GM08714 (cell line): ENCODE data around the gene CERS3.

Experiments used
- H3K4me3 ChIP-seq: fragments of 200-500 bp; sonication (Bioruptor generic); 2 replicates; pipeline ENCODE4 v1.5.1; 2014; ENCODE audit warnings: mild to moderate bottlenecking, low read length, inconsistent platforms
- ZNF274 ChIP-seq: IDR thresholded peaks from 2 replicates; pipeline ENCODE4 v1.6.1; 2012; ENCODE audit warnings: mild to moderate bottlenecking, low read depth, low read length

CERS3 gene

GRCh38 chr15:100544338-100544841 is 15.6 kb upstream of the CERS3 start:
- no peak overlapping the region for H3K4me3 ChIP-seq
- no peak for TF ChIP-seq ZNF274

GRCh38 chr15:100542290-100542689 is 13.5 kb upstream of the CERS3 start:
- no peak for TF ChIP-seq ZNF274
- H3K4me3 ChIP-seq = no peak overlapping the region

GRCh38 chr15:100537331-100537730 is 8.6 kb upstream of the CERS3 start:
- no peak overlapping the region for H3K4me3 ChIP-seq
- no peak for TF ChIP-seq ZNF274

- H3K4me3 ChIP-seq = no peak overlapping the region
- TF ChIP-seq ZNF274 = no peak
Observed at GRCh38 chr15:100536733-100537132, 8.0 kb upstream of the CERS3 start.

GRCh38 chr15:100533886-100534285 is 5.1 kb upstream of the CERS3 start:
- TF ChIP-seq ZNF274 = no peak
- H3K4me3 ChIP-seq = no peak overlapping the region

GRCh38 chr15:100531823-100532327 is 3.1 kb upstream of the CERS3 start:
- no peak overlapping the region for H3K4me3 ChIP-seq
- TF ChIP-seq ZNF274 = no peak

GRCh38 chr15:100531204-100531603 is 2.5 kb upstream of the CERS3 start:
- H3K4me3 ChIP-seq = no peak overlapping the region
- no peak for TF ChIP-seq ZNF274

- no peak for TF ChIP-seq ZNF274
- no peak overlapping the region for H3K4me3 ChIP-seq
Observed at GRCh38 chr15:100529556-100529955, 806 bp upstream of the CERS3 start.

GRCh38 chr15:100526027-100526481 is 2.7 kb downstream of the CERS3 start:
- TF ChIP-seq ZNF274 = no peak

GRCh38 chr15:100525436-100525835 is 3.3 kb downstream of the CERS3 start:
- no peak overlapping the region for H3K4me3 ChIP-seq
- TF ChIP-seq ZNF274 = no peak

More at GRCh38 chr15:100526027-100526481, 2.7 kb downstream of the CERS3 start:
- H3K4me3 ChIP-seq = no peak overlapping the region

- H3K4me3 ChIP-seq = no peak overlapping the region
- no peak for TF ChIP-seq ZNF274
Observed at GRCh38 chr15:100524326-100524725, 4.4 kb downstream of the CERS3 start.

- no peak for TF ChIP-seq ZNF274
- H3K4me3 ChIP-seq = no peak overlapping the region
Observed at GRCh38 chr15:100521907-100522306, 6.8 kb downstream of the CERS3 start.

GRCh38 chr15:100520132-100520921 is 8.4 kb downstream of the CERS3 start:
- H3K4me3 ChIP-seq = no peak overlapping the region
- no peak for TF ChIP-seq ZNF274

- H3K4me3 ChIP-seq = no peak overlapping the region
- TF ChIP-seq ZNF274 = no peak
Observed at GRCh38 chr15:100517846-100518245, 10.9 kb downstream of the CERS3 start.
